HG02870 (cell line): ENCODE results near the gene RRAGC.
"Not testable (repeated sequence)": the region's sequence is repeated elsewhere in the genome, so short reads cannot be mapped to it uniquely, and the experiment has no call there.

Source experiments
- ATAC-seq: cut with Tn5 transposase; IDR thresholded peaks from one replicate; pipeline ENCODE4 v1.9.1; 2021; ENCODE audit warnings: mild to moderate bottlenecking, moderate library complexity; ENCODE audit not compliant: unreplicated experiment

The RRAGC gene

GRCh38 chr1:38818175-38818976 lies 41.2 kb downstream of the RRAGC start:
- ATAC-seq = no peak

GRCh38 chr1:38817267-38818174 lies 42.1 kb downstream of the RRAGC start:
- no peak for ATAC-seq

- peak; percentile 71 for ATAC-seq
Observed at GRCh38 chr1:38815903-38816627, 43.5 kb downstream of the RRAGC start.

GRCh38 chr1:38814984-38815464 lies 44.5 kb downstream of the RRAGC start:
- no peak for ATAC-seq

- no peak for ATAC-seq
Observed at GRCh38 chr1:38814444-38814983, 45.1 kb downstream of the RRAGC start.

GRCh38 chr1:38812981-38813380 lies 46.6 kb downstream of the RRAGC start:
- no peak for ATAC-seq

- ATAC-seq = not testable (repeated sequence)
Observed at GRCh38 chr1:38811466-38811865, 48.1 kb downstream of the RRAGC start.

- no peak for ATAC-seq
Observed at GRCh38 chr1:38806090-38806489, 53.5 kb downstream of the RRAGC start.

GRCh38 chr1:38805036-38805435 lies 54.5 kb downstream of the RRAGC start:
- no peak for ATAC-seq

- ATAC-seq = no peak
Observed at GRCh38 chr1:38804062-38804886, 55.3 kb downstream of the RRAGC start.

- ATAC-seq = no peak
Observed at GRCh38 chr1:38803647-38804046, 55.9 kb downstream of the RRAGC start.

- no peak for ATAC-seq
Observed at GRCh38 chr1:38800720-38801671, 58.6 kb downstream of the RRAGC start.

- no peak for ATAC-seq
Observed at GRCh38 chr1:38793299-38793698, 66.3 kb downstream of the RRAGC start.

- no peak for ATAC-seq
Observed at GRCh38 chr1:38791892-38792291, 67.7 kb downstream of the RRAGC start.

GRCh38 chr1:38791164-38791515 lies 68.4 kb downstream of the RRAGC start:
- ATAC-seq = no peak

GRCh38 chr1:38790422-38791163 lies 69.0 kb downstream of the RRAGC start:
- no peak for ATAC-seq

- ATAC-seq = no peak
Observed at GRCh38 chr1:38789498-38790169, 69.9 kb downstream of the RRAGC start.
